ENCODE results near the gene YTHDC1. TPM values are rescaled to one million over a fixed set of nuclear protein-coding genes. Genes with fewer than 3 reads are reported as not detected.
"Not testable (repeated sequence)": the region's sequence is repeated elsewhere in the genome, so short reads cannot be mapped to it uniquely, and the experiment has no call there.

Gene YTHDC1
- total and polyA plus RNA-seq, 2 of the 4 experiments (the other 2 are of a cell fraction): 31.9 to 32.7 TPM

DNA sequence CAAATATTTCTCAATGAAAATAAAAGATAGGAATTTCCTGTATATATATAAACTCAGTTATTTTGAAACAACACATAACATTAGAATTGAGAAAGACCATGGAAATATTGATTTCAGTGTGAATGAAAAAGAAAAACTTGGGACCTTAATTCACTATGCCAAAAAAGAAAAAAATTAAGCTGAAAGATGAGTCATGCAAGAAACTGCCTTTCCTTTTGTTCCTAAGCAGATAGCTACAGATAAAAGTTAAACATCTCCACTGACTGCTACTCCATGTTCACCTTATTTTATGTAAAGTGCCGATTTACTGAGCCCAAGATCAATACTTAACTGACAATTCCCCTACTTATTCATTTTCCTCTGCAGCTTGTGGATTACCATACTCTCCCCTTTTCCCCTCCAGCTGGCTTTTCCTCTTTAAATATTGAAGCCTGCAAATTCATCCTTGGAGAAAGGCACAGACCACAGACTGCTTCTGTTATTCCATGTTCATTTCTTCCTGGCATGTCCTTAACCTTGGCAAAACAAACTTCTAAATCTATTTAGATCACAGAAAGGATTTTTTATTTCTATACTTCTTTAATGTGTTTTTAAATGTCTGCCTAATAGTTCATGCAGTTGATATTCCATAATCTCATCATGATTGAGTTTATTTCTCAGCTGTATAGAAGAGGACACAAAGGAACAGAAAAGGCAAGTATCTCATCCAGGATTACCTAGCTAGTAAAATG lies 40.5 kb upstream of the YTHDC1 start:
- Histone ChIP-seq H2BK15ac (ENCODE audit: low read depth, low read length) (no peak overlapping the region), H3K23ac (ENCODE audit: low read depth, low read length) (no peak overlapping the region), H3K4me1 (ENCODE audit: control insufficient read depth, insufficient read depth, low read length) (no peaks in the 10 kb centered on the region), H2AFZ (replicated peaks; ENCODE audit: low read length, poor library complexity) (no peak overlapping the region), H3K36me3 (ENCODE audit: control insufficient read depth, insufficient read depth, low read length) (no peaks in the 10 kb centered on the region), H4K20me1 (ENCODE audit: insufficient read depth, low read length) (no peaks in the 10 kb centered on the region), H4K8ac (ENCODE audit: low read depth in 2 of 2, low read length in 2 of 2) (no peak overlapping the region), H3K4ac (ENCODE audit: low read depth, low read length) (no peak overlapping the region), H2BK20ac (ENCODE audit: low read depth, low read length) (no peak overlapping the region), H3K27ac (ENCODE audit: insufficient read depth, low read length) (no peak overlapping the region), H4K91ac (ENCODE audit: insufficient read depth, low read depth, low read length) (no peak overlapping the region), H3K9me1 (ENCODE audit: insufficient read depth, low read length) (no peaks in the 10 kb centered on the region), H3K9me3 (ENCODE audit: control insufficient read depth, insufficient read depth, low read length) (no peaks in the 10 kb centered on the region), H3K9ac (ENCODE audit: low read depth, low read length) (no peak overlapping the region), H3K14ac (replicated peaks; ENCODE audit: low read depth, low read length) (no peak overlapping the region), H2AK9ac (replicated peaks; ENCODE audit: low read depth, low read length, poor library complexity) (no peak overlapping the region), H4K5ac (ENCODE audit: low read depth, low read length) (no peak overlapping the region), H2BK5ac (ENCODE audit: low read depth, low read length, poor library complexity, severe bottlenecking) (no peak overlapping the region), H3K4me2 (ENCODE audit: low read depth, low read length) (no peak overlapping the region), H3K27me3 (ENCODE audit: control insufficient read depth, insufficient read depth, low read length) (no peaks in the 10 kb centered on the region; the same call in 1 of the 2 replicates), H2BK120ac (ENCODE audit: low read depth, low read length) (no peak overlapping the region), H3K18ac (ENCODE audit: low read depth, low read length) (no peak overlapping the region), H3K4me3 (ENCODE audit: insufficient read depth, low read depth, low read length) (no peak overlapping the region), H2AK5ac (ENCODE audit: low read depth, low read length) (no peak overlapping the region), H3K56ac (ENCODE audit: extremely low read depth, insufficient read depth, low read length) (no peak overlapping the region), H3K79me1 (ENCODE audit: low read depth in 1 of 2, low read length in 2 of 2) (no peaks in the 10 kb centered on the region)
- DNase-seq: no peak
- ATAC-seq (ENCODE audit: low read depth): peak; percentile 37; the same call in 1 of the 2 replicates
- no TSS peak for BruUV-seq (replicated peaks)
- 14% methylated on average over 1 of the region's 1 CpG; no CpG with 5 or more reads in 1 of the 2 experiments for WGBS, 2 experiments (ENCODE audit: extremely low coverage in 2 of 2, insufficient read length in 1 of 2)
- in situ Hi-C loops (cut with MboI; ENCODE audit: low sequenced_read_pairs) (no loop called here), dilution Hi-C loops (cut with HindIII; ENCODE audit: low sequenced_read_pairs, unreplicated experiment) (no loop called here), intact Hi-C loops (cut with micrococcal nuclease) (no loop called here)
- ChIA-PET POLR2A (ENCODE audit: unreplicated experiment) (no interaction called here), CTCF (interaction anchor here (0.9 to 1.0 kb wide), 2 partner anchors 11 to 15 kb away, joined by 3 to 4 read pairs; no protein-coding TSS in a partner anchor)
- TF ChIP-seq BHLHE40 (IDR thresholded peaks at IDR 0.05; ENCODE audit: low read depth, low read length) (no peak), NFE2L2 (IDR thresholded peaks at IDR 0.05; ENCODE audit: low read depth, low read length) (no peak), RCOR1 (IDR thresholded peaks at IDR 0.05; ENCODE audit: insufficient replicate concordance, low read length) (no peak), FOS (IDR thresholded peaks at IDR 0.05; ENCODE audit: low read depth, low read length) (peak; percentile 23; the same call in 1 of the 2 replicates)

DNA sequence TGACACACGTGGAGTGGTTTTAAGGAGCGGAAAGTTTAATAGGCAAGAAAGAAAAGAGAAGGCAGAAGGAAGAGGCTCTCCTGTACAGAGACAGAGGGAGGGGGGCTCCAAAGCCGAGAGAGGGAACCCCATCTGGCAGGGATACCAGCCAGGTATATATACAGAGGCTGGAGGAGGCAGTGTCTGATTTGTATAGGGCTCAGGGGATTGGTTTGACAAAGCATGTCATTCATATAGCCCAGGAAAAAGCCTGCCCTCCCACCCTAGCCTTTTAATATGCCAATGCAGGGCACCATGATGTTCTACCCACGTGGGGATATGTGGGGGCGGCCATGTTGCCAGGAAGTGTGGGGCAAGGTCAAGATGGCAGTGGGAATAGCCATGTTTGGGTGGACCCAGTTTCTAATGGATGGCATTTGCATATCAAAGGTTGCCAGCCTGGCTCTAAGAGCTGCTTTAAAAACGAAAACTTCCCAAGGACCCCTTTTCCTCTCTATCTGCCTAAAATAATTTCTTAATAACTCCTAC lies 39.6 kb upstream of the YTHDC1 start:
- H2AFZ ChIP-seq (replicated peaks; ENCODE audit: low read length, poor library complexity); H2BK15ac ChIP-seq (ENCODE audit: low read depth, low read length); dilution Hi-C loops (cut with HindIII; ENCODE audit: low sequenced_read_pairs, unreplicated experiment); H3K27me3 ChIP-seq (ENCODE audit: control insufficient read depth, insufficient read depth, low read length); H3K23ac ChIP-seq (ENCODE audit: low read depth, low read length); H4K5ac ChIP-seq (ENCODE audit: low read depth, low read length); H4K8ac ChIP-seq (ENCODE audit: low read depth in 2 of 2, low read length in 2 of 2); H2AK5ac ChIP-seq (ENCODE audit: low read depth, low read length); BruUV-seq (replicated peaks); H2BK5ac ChIP-seq (ENCODE audit: low read depth, low read length, poor library complexity, severe bottlenecking); H4K91ac ChIP-seq (ENCODE audit: insufficient read depth, low read depth, low read length); POLR2A ChIA-PET (ENCODE audit: unreplicated experiment); H3K27ac ChIP-seq (ENCODE audit: insufficient read depth, low read length); H3K9me3 ChIP-seq (ENCODE audit: control insufficient read depth, insufficient read depth, low read length); H3K56ac ChIP-seq (ENCODE audit: extremely low read depth, insufficient read depth, low read length); ATAC-seq (ENCODE audit: low read depth); H2BK120ac ChIP-seq (ENCODE audit: low read depth, low read length); H3K79me1 ChIP-seq (ENCODE audit: low read depth in 1 of 2, low read length in 2 of 2); H4K20me1 ChIP-seq (ENCODE audit: insufficient read depth, low read length); CTCF ChIA-PET; H2BK20ac ChIP-seq (ENCODE audit: low read depth, low read length); H3K36me3 ChIP-seq (ENCODE audit: control insufficient read depth, insufficient read depth, low read length); H3K9ac ChIP-seq (ENCODE audit: low read depth, low read length); H3K14ac ChIP-seq (replicated peaks; ENCODE audit: low read depth, low read length); in situ Hi-C loops (cut with MboI; ENCODE audit: low sequenced_read_pairs); H3K4ac ChIP-seq (ENCODE audit: low read depth, low read length); H3K4me3 ChIP-seq (ENCODE audit: insufficient read depth, low read depth, low read length); intact Hi-C loops (cut with micrococcal nuclease); H3K4me2 ChIP-seq (ENCODE audit: low read depth, low read length); H2AK9ac ChIP-seq (replicated peaks; ENCODE audit: low read depth, low read length, poor library complexity); H3K4me1 ChIP-seq (ENCODE audit: control insufficient read depth, insufficient read depth, low read length); H3K18ac ChIP-seq (ENCODE audit: low read depth, low read length); H3K9me1 ChIP-seq (ENCODE audit: insufficient read depth, low read length); DNase-seq: not testable (repeated sequence)
- WGBS, 2 experiments (ENCODE audit: extremely low coverage in 2 of 2, insufficient read length in 1 of 2): 89% methylated on average over 2 of the region's 6 CpGs; no CpG with 5 or more reads in 1 of the 2 experiments

Data from IMR-90 (cell line).